ENCODE results near the gene ZNF605. TPM values are rescaled to one million over a fixed set of nuclear protein-coding genes. Genes with fewer than 3 reads are reported as not detected.

The ZNF605 gene
- total RNA-seq, 1 experiment from 2014 or later, result 19.3 TPM

- no peak overlapping the region for H2BK12ac ChIP-seq (ENCODE audit: insufficient read length, low read depth, low read length)
- H3K27me3 Mint-ChIP-seq (ENCODE audit: low read depth), result no peaks in the 10 kb centered on the region
- no CpG with 5 or more reads among the region's 5 CpGs for WGBS (ENCODE audit: extremely low coverage, insufficient read length, low lambda C conversion rate)
- no peak overlapping the region for H3K9ac ChIP-seq (ENCODE audit: extremely low read depth, insufficient read length, low read length)
- H3K27ac Mint-ChIP-seq, result no peak overlapping the region
- H3K4me1 Mint-ChIP-seq, result peaks cover 3 to 13% of the 10 kb centered on the region in 2 experiments; a peak in 2 of 4 replicates
- no peak overlapping the region for H3K56ac ChIP-seq (ENCODE audit: insufficient read length, low read depth, low read length)
- no peaks in the 10 kb centered on the region for H4K20me1 ChIP-seq (ENCODE audit: control insufficient read depth, insufficient read depth, insufficient read length)
- no peak overlapping the region for H3K27ac ChIP-seq (ENCODE audit: insufficient read length, low read depth, low read length)
- no peak overlapping the region for H3K23ac ChIP-seq (ENCODE audit: insufficient read length, low read depth, low read length)
- no peak overlapping the region for H3K4me3 Mint-ChIP-seq
- no peaks in the 10 kb centered on the region for H3K9me3 ChIP-seq (ENCODE audit: control insufficient read depth, low read depth, low read length)
- no peak overlapping the region for H4K91ac ChIP-seq (ENCODE audit: insufficient read length, low read depth, low read length)
- H2BK20ac ChIP-seq (ENCODE audit: low read depth, low read length, poor library complexity, severe bottlenecking), result no peak overlapping the region
- H4K5ac ChIP-seq (ENCODE audit: insufficient read length, low read depth, low read length), result no peak overlapping the region
- H3K18ac ChIP-seq (ENCODE audit: insufficient read length, low read depth, low read length), result no peak overlapping the region
- H3K23me2 ChIP-seq (ENCODE audit: insufficient read length, low read depth, low read length, poor library complexity, severe bottlenecking), result no peaks in the 10 kb centered on the region
- no peaks in the 10 kb centered on the region for H3K4me1 ChIP-seq (ENCODE audit: insufficient read depth, low read length)
- H3K14ac ChIP-seq (ENCODE audit: insufficient read depth, low read length), result no peak overlapping the region
- no peak overlapping the region for H2BK120ac ChIP-seq (ENCODE audit: low read depth, low read length, poor library complexity, severe bottlenecking)
- TF ChIP-seq CTCF (conservative IDR thresholded peaks at IDR 0.05), result no peak
- H3K36me3 Mint-ChIP-seq (ENCODE audit: insufficient read depth in 1 of 3, low read depth in 3 of 3), result 0 out of 7 replicates have a peak, but pooled peaks cover 0 to 3% (median 0%) of the 10 kb centered on the region in 3 experiments
- H4K8ac ChIP-seq (replicated peaks; ENCODE audit: insufficient read length, low read depth, low read length), result no peak overlapping the region
- no peak overlapping the region for H2BK5ac ChIP-seq (ENCODE audit: insufficient read length, low read length)
- no peak overlapping the region for H3T11ph ChIP-seq (ENCODE audit: low read length)
- no peaks in the 10 kb centered on the region for H3K79me1 ChIP-seq (ENCODE audit: insufficient read depth, low read depth, low read length, poor library complexity, severe bottlenecking)
- no peak overlapping the region for H2AFZ ChIP-seq (ENCODE audit: low read length)
- no peak overlapping the region for H3K4me2 ChIP-seq (ENCODE audit: insufficient read depth, insufficient read length, low read length)
- no peak for DNase-seq
- no peak overlapping the region for H3K4ac ChIP-seq (ENCODE audit: low read depth, low read length)
- H3K9me3 Mint-ChIP-seq, result peaks cover 0 to 6% of the 10 kb centered on the region in 2 experiments; a peak in 2 of 5 replicates
- H3K27me3 ChIP-seq (ENCODE audit: insufficient read depth, low read length), result no peaks in the 10 kb centered on the region
- no peak overlapping the region for H2AK5ac ChIP-seq (ENCODE audit: insufficient read length, low read length)
- no peak overlapping the region for H2BK15ac ChIP-seq (ENCODE audit: low read depth, low read length)
- H3K79me2 ChIP-seq (ENCODE audit: insufficient read depth, low read length), result no peaks in the 10 kb centered on the region
Measured at GRCh38 chr12:132899033-132899432, 57.1 kb downstream of the ZNF605 start.
